ENCODE measurements around the gene ZNF138. TPM values are rescaled to one million over a fixed set of nuclear protein-coding genes. Genes with fewer than 3 reads are reported as not detected.
"Not testable (repeated sequence)": the region's sequence is repeated elsewhere in the genome, so short reads cannot be mapped to it uniquely, and the experiment has no call there.

ZNF138 gene
- total and polyA plus RNA-seq, 4 donors: 2.1 to 18.6 (median 5.2) TPM

DNA sequence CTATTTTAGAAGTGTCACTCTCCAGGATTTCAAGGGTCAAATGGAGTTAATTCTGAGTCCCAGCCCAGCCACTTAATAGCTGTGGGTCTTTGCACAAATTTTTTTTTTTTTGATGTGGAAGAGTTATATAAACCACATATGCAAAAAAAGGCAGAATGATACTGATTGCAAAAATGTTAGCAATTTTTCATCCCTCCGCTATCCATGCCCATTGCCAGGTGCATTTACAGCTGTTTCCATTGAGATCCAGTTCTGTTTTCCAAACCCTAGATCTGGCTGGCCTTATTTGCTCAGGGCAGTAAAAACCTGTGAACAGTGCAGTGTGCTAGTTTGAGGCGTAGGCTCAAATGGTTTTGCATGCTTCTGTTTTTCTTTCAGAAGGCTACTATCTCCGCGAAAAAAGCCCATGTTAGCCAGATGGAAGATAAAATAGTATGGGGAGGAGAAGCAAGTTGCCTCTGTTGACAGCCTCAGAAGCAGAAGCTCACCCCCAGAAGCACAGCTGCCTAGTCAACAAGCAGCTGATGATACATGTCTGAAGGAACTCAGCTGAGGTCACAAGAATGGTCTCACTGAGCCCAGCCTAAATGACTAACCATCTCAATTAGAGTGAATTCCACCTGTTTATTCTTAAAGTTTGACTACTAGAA is 997 bp upstream of the ZNF138 start:
- H3K27ac ChIP-seq (ENCODE audit: low read depth in 1 of 2, low read length in 1 of 2): no peak overlapping the region
- H3K9me3 ChIP-seq (ENCODE audit: control insufficient read depth in 4 of 4, insufficient read depth in 3 of 4, low read length in 3 of 4): no peaks in the 10 kb centered on the region

DNA sequence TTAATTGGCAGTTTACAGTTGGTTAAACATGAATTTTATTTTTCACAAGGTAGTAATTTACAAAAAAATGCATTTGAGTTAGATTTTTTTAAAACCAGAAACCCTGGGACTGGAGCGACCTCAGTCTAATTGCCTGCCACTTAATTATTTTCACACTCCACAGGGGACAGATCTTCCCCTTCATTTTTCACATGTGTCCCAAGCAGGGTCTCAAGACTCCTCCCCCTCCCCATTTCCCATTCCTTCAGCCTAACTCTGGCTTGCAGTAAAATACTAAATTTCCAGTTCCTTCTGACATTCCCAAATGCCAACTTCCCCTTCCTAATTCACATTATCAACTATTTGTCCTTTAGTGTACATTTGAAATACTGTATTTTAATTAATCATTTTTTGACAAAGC is 948 bp downstream of the ZNF138 start:
- peaks cover 3 to 7% (median 4%) of the 10 kb centered on the region in 4 donors for H3K36me3 ChIP-seq (ENCODE audit: control insufficient read depth in 4 of 4, insufficient read depth in 4 of 4, low read length in 4 of 4)
- TF ChIP-seq, protein P1, sequence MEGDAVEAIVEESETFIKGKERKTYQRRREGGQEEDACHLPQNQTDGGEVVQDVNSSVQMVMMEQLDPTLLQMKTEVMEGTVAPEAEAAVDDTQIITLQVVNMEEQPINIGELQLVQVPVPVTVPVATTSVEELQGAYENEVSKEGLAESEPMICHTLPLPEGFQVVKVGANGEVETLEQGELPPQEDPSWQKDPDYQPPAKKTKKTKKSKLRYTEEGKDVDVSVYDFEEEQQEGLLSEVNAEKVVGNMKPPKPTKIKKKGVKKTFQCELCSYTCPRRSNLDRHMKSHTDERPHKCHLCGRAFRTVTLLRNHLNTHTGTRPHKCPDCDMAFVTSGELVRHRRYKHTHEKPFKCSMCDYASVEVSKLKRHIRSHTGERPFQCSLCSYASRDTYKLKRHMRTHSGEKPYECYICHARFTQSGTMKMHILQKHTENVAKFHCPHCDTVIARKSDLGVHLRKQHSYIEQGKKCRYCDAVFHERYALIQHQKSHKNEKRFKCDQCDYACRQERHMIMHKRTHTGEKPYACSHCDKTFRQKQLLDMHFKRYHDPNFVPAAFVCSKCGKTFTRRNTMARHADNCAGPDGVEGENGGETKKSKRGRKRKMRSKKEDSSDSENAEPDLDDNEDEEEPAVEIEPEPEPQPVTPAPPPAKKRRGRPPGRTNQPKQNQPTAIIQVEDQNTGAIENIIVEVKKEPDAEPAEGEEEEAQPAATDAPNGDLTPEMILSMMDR (IDR thresholded peaks at IDR 0.05; ENCODE audit: control extremely low read depth, extremely low read depth): no peak
- H3K9ac ChIP-seq (ENCODE audit: insufficient read depth in 1 of 2, low read length in 2 of 2): peak overlapping the region; percentile 91 to 98
- 17 to 28% methylated on average over 1 of the region's 1 CpG for WGBS, 2 donors
- H3K4me3 ChIP-seq: no peak overlapping the region
- DNase-seq (peak in 1 of 3 donors; percentile 12), ATAC-seq (ENCODE audit: insufficient read depth, low FRiP score) (no peak)
- H3K4me1 ChIP-seq (ENCODE audit: control insufficient read depth in 5 of 5, insufficient read depth in 5 of 5, low read length in 5 of 5): peaks cover 0 to 7% (median 0%) of the 10 kb centered on the region in 5 donors
- no peaks in the 10 kb centered on the region for H3K27me3 ChIP-seq (ENCODE audit: control insufficient read depth in 3 of 3, insufficient read depth in 3 of 3, low read length in 2 of 3)
- no peak overlapping the region for H3K27ac ChIP-seq (ENCODE audit: low read depth in 1 of 2, low read length in 1 of 2)
- no peaks in the 10 kb centered on the region for H3K9me3 ChIP-seq (ENCODE audit: control insufficient read depth in 4 of 4, insufficient read depth in 3 of 4, low read length in 3 of 4)

More for the DNA sequence above, 997 bp upstream of the ZNF138 start:
- ATAC-seq (ENCODE audit: insufficient read depth, low FRiP score): no peak
- WGBS, 2 donors: 95 to 98% methylated on average over 4 of the region's 4 CpGs
- H3K27me3 ChIP-seq (ENCODE audit: control insufficient read depth in 3 of 3, insufficient read depth in 3 of 3, low read length in 2 of 3): no peaks in the 10 kb centered on the region
- peaks cover 0 to 7% (median 0%) of the 10 kb centered on the region in 5 donors for H3K4me1 ChIP-seq (ENCODE audit: control insufficient read depth in 5 of 5, insufficient read depth in 5 of 5, low read length in 5 of 5)
- TF ChIP-seq, protein P1 (IDR thresholded peaks at IDR 0.05; ENCODE audit: control extremely low read depth, extremely low read depth): no peak
- no peak overlapping the region for H3K4me3 ChIP-seq
- DNase-seq: no peak
- peaks cover 0 to 2% (median 0%) of the 10 kb centered on the region in 4 donors for H3K36me3 ChIP-seq (ENCODE audit: control insufficient read depth in 4 of 4, insufficient read depth in 4 of 4, low read length in 4 of 4)
- H3K9ac ChIP-seq (ENCODE audit: insufficient read depth in 1 of 2, low read length in 2 of 2): no peak overlapping the region

DNA sequence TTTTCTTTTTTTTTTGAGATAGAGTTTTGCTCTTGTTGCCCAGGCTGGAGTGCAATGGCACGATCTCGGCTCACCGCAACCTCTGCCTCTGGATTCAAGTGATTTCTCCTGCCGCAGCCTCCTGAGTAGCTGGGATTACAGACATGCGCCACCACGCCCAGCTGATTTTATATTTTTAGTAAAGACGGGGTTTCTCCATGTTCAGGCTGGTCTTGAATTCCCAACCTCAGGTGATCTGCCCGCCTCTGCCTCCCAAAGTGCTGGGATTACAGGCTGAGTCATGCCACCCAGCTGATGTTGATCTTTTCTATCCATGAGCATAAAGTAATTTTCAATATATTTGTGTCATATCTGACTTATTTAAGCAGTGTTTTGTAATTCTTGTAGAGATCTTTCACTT is 4.9 kb downstream of the ZNF138 start:
- not testable (repeated sequence) for H3K36me3 ChIP-seq (ENCODE audit: control insufficient read depth in 4 of 4, insufficient read depth in 4 of 4, low read length in 4 of 4); H3K4me3 ChIP-seq; ATAC-seq (ENCODE audit: insufficient read depth, low FRiP score); DNase-seq; H3K27me3 ChIP-seq (ENCODE audit: control insufficient read depth in 3 of 3, insufficient read depth in 3 of 3, low read length in 2 of 3); H3K27ac ChIP-seq (ENCODE audit: low read depth in 1 of 2, low read length in 1 of 2); H3K9me3 ChIP-seq (ENCODE audit: control insufficient read depth in 4 of 4, insufficient read depth in 3 of 4, low read length in 3 of 4); H3K9ac ChIP-seq (ENCODE audit: insufficient read depth in 1 of 2, low read length in 2 of 2); H3K4me1 ChIP-seq (ENCODE audit: control insufficient read depth in 5 of 5, insufficient read depth in 5 of 5, low read length in 5 of 5)
- WGBS, 2 donors: 97 to 98% methylated on average over 8 of the region's 8 CpGs

DNA sequence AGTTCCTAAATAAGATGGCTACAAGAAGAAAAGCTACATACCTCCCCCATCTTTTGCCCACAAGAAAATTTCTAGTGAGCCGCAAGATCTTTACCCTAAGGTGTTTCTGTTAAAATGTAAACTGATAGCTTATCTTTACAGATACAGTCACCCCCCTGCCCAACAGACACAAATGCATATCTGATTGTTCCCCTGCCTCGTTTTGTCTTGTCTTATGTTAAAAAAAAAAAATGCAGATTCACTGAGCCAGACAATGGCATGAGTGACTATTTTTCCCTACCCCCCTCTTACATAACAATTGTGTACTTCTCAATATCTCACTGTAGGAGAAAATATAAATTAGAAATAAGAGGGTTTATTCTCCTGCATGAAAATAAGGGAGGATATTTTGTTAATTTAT is 8.5 kb downstream of the ZNF138 start:
- Histone ChIP-seq H3K27ac (ENCODE audit: low read depth in 1 of 2, low read length in 1 of 2) (no peak overlapping the region), H3K36me3 (ENCODE audit: control insufficient read depth in 4 of 4, insufficient read depth in 4 of 4, low read length in 4 of 4) (peaks cover 2 to 7% (median 5%) of the 10 kb centered on the region in 4 donors), H3K4me1 (ENCODE audit: control insufficient read depth in 5 of 5, insufficient read depth in 5 of 5, low read length in 5 of 5) (no peaks in the 10 kb centered on the region), H3K27me3 (ENCODE audit: control insufficient read depth in 3 of 3, insufficient read depth in 3 of 3, low read length in 2 of 3) (no peaks in the 10 kb centered on the region), H3K9ac (ENCODE audit: insufficient read depth in 1 of 2, low read length in 2 of 2) (no peak overlapping the region), H3K4me3 (no peak overlapping the region), H3K9me3 (ENCODE audit: control insufficient read depth in 4 of 4, insufficient read depth in 3 of 4, low read length in 3 of 4) (no peaks in the 10 kb centered on the region)
- TF ChIP-seq, protein P1 (IDR thresholded peaks at IDR 0.05; ENCODE audit: control extremely low read depth, extremely low read depth): no peak
- DNase-seq (no peak), ATAC-seq (ENCODE audit: insufficient read depth, low FRiP score) (no peak)
- WGBS, 2 donors: 70 to 78% methylated on average over 2 of the region's 2 CpGs
